Heart left ventricle (tissue), 16 donors: ENCODE measurements around the gene TMEM178B. TPM values are rescaled to one million over a fixed set of nuclear protein-coding genes. Genes with fewer than 3 reads are reported as not detected.

Source experiments
- ATAC-seq, 4 donors: fragments of 200-7000 bp; cut with Tn5 transposase; one replicate each; pipeline ENCODE4 v1.9.1; 2020 to 2022; ENCODE audit warnings: moderate library complexity in 4 of 4, mild to moderate bottlenecking in 3 of 4, moderate number of reproducible peaks in 1 of 4
- DNase-seq, 5 donors: peaks; one replicate each; pipeline ENCODE4 v3.0.0-alpha.2; 2020
- H3K27ac ChIP-seq, 12 donors: fragments of 200-600 bp; sonication (generic) in 4 of 12; one replicate each; pipeline versions ENCODE4 v1.5.0 to v1.8.0; 2016 to 2022; ENCODE audit warnings: mild to moderate bottlenecking in 2 of 12
- H3K27me3 ChIP-seq, 9 donors: fragments of 200-600 bp; sonication (generic) in 2 of 9; one replicate each; pipeline versions ENCODE4 v1.5.1 to v1.8.0; 2016 to 2022; ENCODE audit warnings: mild to moderate bottlenecking in 3 of 9
- H3K36me3 ChIP-seq, 9 donors: fragments of 200-600 bp; sonication (generic) in 2 of 9; one replicate each; pipeline versions ENCODE4 v1.5.0 to v1.8.0; 2018 to 2022; ENCODE audit warnings: mild to moderate bottlenecking in 2 of 9
- H3K4me1 ChIP-seq, 12 donors: fragments of 200-600 bp; sonication (generic) in 4 of 12; one replicate each; pipeline versions ENCODE4 v1.5.0 to v1.8.0; 2016 to 2022; ENCODE audit warnings: mild to moderate bottlenecking in 3 of 12
- H3K4me3 ChIP-seq, 12 donors: fragments of 200-600 bp; sonication (generic) in 4 of 12; one replicate each; pipeline versions ENCODE4 v1.5.0 to v1.8.0; 2017 to 2022; ENCODE audit warnings: mild to moderate bottlenecking in 9 of 12, moderate library complexity in 4 of 12
- H3K9me3 ChIP-seq, 12 donors: fragments of 200-600 bp; sonication (generic) in 4 of 12; one replicate each; pipeline versions ENCODE4 v1.5.0 to v1.8.0; 2016 to 2022; ENCODE audit warnings: mild to moderate bottlenecking in 1 of 12
- POLR2A ChIP-seq, 2 donors: fragments of 450-650 bp; IDR thresholded peaks; one replicate each; pipeline ENCODE4 v1.6.1; 2017; ENCODE audit warnings: antibody characterized with exemption in 2 of 2, mild to moderate bottlenecking in 2 of 2, moderate library complexity in 2 of 2
- WGBS, 4 donors: extraction: QIAGEN DNeasy Blood & Tissue Kit in 2 of 4; methylation state at CpG; one replicate each; pipeline versions ENCODE4 v1.1.5 to v1.1.7; 2013 to 2018; 5-methylcytosine and 5-hydroxymethylcytosine counted together
- intact Hi-C, 10 donors: fragments of 100-400 bp; cut with DNase I; formaldehyde crosslinking; loops; one replicate each; pipeline versions ENCODE4 v1.11.1 to v1.14.2; 2022
- polyA plus RNA-seq, 2 donors: library from polyadenylated mRNA; stranded (reverse); fragments of 200-250 nt; gene quantifications; one replicate each; pipeline ENCODE4 v1.2.3, GENCODE V29; 2013
- total RNA-seq, 9 donors: library from RNA; depleted of rRNA in 2 of 9; stranded (reverse); fragments of >200 nt in 2 of 9; fragmentation: NEBNext Ultra II Directional in 3 of 9; extraction: Animal tissue kit (Norgen Biotek cat#: 25700) in 3 of 9; gene quantifications; one replicate each; pipeline versions ENCODE4 v1.1.0 to v1.2.4, GENCODE V29; 2016 to 2023
- TF ChIP-seq, protein P1 (sequence below), 12 donors: fragments of 200-600 bp; sonication (generic) in 4 of 12; IDR thresholded peaks; one replicate each; pipeline versions ENCODE4 v1.5.0 to v1.8.0; 2018 to 2022; ENCODE audit warnings: antibody characterized with exemption in 12 of 12, mild to moderate bottlenecking in 5 of 12
- donor health status: ischemic (EF 13 %, LVEDD 7.1; RV severe dilation, severe dysfunction).
- donor health status: healthy with polysubstance abuse.
- donor health status: DM: no; HTN: yes; CAD: no.
- donor health status: DM: no; HTN: no; CAD: no.
- donor health status: ischemic (EF 25% LVEDD 6.9; RV normal size, moderate dysfunction).
- donor health status: ischemic (EF 25% LVEDD 5.7; RV mildly dilated, moderate dysfunction).
- donor health status: healthy.
- donor health status: DM: yes; HTN: yes; CAD: no.
- donor health status: ischemic (EF 35%, LVEDD 5.7; RV mildly dilated, moderate dysfunction).
- donor health status: nonischemic (EF 11% LVEDD 7.7; RV severe dilation, severe dysfunction).
- donor health status: DM: yes; HTN: yes; CAD: no.
- donor health status: PGD.
- donor health status: ischemic (EF 29% LVEDD 5.4; RV normal size, mild dysfunction).
- donor health status: nonischemic (EF 23%, LVEDD 6.1; RV moderate dilation, normal function).

TMEM178B gene
- total and polyA plus RNA-seq, 11 donors: 1.2 to 58.5 (median 19.0) TPM

- DNase-seq: no peak
- no peak for ATAC-seq
- Histone ChIP-seq H3K27ac (no peak overlapping the region), H3K36me3 (no peaks in the 10 kb centered on the region), H3K4me3 (no peak overlapping the region), H3K9me3 (no peaks in the 10 kb centered on the region), H3K27me3 (no peaks in the 10 kb centered on the region), H3K4me1 (peaks cover 0 to 5% (median 0%) of the 10 kb centered on the region in 12 donors)
- no peak for TF ChIP-seq POLR2A (IDR thresholded peaks at IDR 0.05)
- TF ChIP-seq, protein P1, sequence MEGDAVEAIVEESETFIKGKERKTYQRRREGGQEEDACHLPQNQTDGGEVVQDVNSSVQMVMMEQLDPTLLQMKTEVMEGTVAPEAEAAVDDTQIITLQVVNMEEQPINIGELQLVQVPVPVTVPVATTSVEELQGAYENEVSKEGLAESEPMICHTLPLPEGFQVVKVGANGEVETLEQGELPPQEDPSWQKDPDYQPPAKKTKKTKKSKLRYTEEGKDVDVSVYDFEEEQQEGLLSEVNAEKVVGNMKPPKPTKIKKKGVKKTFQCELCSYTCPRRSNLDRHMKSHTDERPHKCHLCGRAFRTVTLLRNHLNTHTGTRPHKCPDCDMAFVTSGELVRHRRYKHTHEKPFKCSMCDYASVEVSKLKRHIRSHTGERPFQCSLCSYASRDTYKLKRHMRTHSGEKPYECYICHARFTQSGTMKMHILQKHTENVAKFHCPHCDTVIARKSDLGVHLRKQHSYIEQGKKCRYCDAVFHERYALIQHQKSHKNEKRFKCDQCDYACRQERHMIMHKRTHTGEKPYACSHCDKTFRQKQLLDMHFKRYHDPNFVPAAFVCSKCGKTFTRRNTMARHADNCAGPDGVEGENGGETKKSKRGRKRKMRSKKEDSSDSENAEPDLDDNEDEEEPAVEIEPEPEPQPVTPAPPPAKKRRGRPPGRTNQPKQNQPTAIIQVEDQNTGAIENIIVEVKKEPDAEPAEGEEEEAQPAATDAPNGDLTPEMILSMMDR (IDR thresholded peaks at IDR 0.05): no peak
- WGBS, 4 donors: 75 to 84% (median 79%) methylated on average over 6 of the region's 6 CpGs
- intact Hi-C loops: no loop called here
Observed at GRCh38 chr7:141244435-141244834, 170.6 kb downstream of the TMEM178B start.

- Histone ChIP-seq H3K4me1 (peaks cover 0 to 5% (median 0%) of the 10 kb centered on the region in 12 donors), H3K27me3 (no peaks in the 10 kb centered on the region), H3K27ac (no peak overlapping the region), H3K36me3 (no peaks in the 10 kb centered on the region), H3K4me3 (no peak overlapping the region), H3K9me3 (no peaks in the 10 kb centered on the region)
- TF ChIP-seq POLR2A (IDR thresholded peaks at IDR 0.05): no peak
- TF ChIP-seq, protein P1 (IDR thresholded peaks at IDR 0.05): no peak
- intact Hi-C loops: no loop called here
- ATAC-seq: no peak
- 84 to 89% (median 86%) methylated on average over 6 of the region's 6 CpGs for WGBS, 4 donors
- DNase-seq: no peak
Observed at GRCh38 chr7:141246426-141246825, 172.6 kb downstream of the TMEM178B start.

DNA sequence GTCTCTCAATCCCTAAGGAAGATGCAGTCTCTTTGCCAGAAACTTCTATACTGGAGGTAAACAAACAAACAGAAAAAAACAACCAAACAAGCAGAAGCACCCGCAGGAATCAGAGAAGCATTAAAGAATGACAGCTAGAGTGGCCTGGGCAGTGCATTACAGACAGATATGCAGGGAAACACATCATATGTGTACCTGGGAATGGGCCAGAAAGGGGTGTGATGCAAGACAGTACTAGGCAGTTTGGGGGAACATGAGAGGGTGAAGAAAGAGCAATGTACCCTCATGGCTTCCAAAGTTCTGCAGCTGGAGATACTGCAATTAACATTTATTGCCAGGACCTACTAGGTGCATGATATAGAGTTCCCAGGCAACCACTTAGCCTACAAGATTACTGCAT is 177.3 kb downstream of the TMEM178B start:
- ATAC-seq: peak in 1 of 4 donors; percentile 62
- intact Hi-C loops: loop anchor here in 5 of 10 donors (5.0 to 10.0 kb wide), 4 partner anchors 274 to 394 kb away; no protein-coding TSS in a partner anchor
- H3K4me3 ChIP-seq: no peak overlapping the region
- no peaks in the 10 kb centered on the region for H3K4me1 ChIP-seq
- H3K27ac ChIP-seq: no peak overlapping the region
- H3K27me3 ChIP-seq: no peaks in the 10 kb centered on the region
- H3K36me3 ChIP-seq: no peaks in the 10 kb centered on the region
- no peak for DNase-seq
- no peaks in the 10 kb centered on the region for H3K9me3 ChIP-seq
- TF ChIP-seq, protein P1 (IDR thresholded peaks at IDR 0.05): no peak
- TF ChIP-seq POLR2A (IDR thresholded peaks at IDR 0.05): no peak
- 58 to 73% (median 69%) methylated on average over 1 of the region's 1 CpG for WGBS, 4 donors

- Histone ChIP-seq H3K36me3 (no peaks in the 10 kb centered on the region), H3K4me3 (no peak overlapping the region), H3K9me3 (peaks cover 0 to 4% (median 0%) of the 10 kb centered on the region in 12 donors), H3K27me3 (no peaks in the 10 kb centered on the region), H3K27ac (no peak overlapping the region), H3K4me1 (no peaks in the 10 kb centered on the region)
- DNase-seq (no peak), ATAC-seq (peak in 1 of 4 donors; percentile 41)
- intact Hi-C loops: loop anchor here in 5 of 10 donors (5.0 to 10.0 kb wide), 4 partner anchors 273 to 393 kb away; no protein-coding TSS in a partner anchor
- WGBS, 4 donors: 48 to 90% (median 75%) methylated on average over 2 of the region's 2 CpGs
- TF ChIP-seq, protein P1 (IDR thresholded peaks at IDR 0.05): peak in 5 of 12 donors; percentile 12 to 28 (median 18)
- TF ChIP-seq POLR2A (IDR thresholded peaks at IDR 0.05): no peak
Observed at GRCh38 chr7:141251957-141252356, 178.1 kb downstream of the TMEM178B start.
